NT2/D1 (cell line): ENCODE data around the gene MEF2B.

Experiments used
- SUZ12 ChIP-seq: IDR thresholded peaks from 2 replicates; pipeline ENCODE4 v1.6.1; 2011; ENCODE audit not compliant: insufficient read length, insufficient read depth; ENCODE audit errors: extremely low read depth
- YY1 ChIP-seq: IDR thresholded peaks from 2 replicates; pipeline ENCODE4 v1.6.1; 2011; ENCODE audit not compliant: insufficient read length, insufficient read depth

DNA sequence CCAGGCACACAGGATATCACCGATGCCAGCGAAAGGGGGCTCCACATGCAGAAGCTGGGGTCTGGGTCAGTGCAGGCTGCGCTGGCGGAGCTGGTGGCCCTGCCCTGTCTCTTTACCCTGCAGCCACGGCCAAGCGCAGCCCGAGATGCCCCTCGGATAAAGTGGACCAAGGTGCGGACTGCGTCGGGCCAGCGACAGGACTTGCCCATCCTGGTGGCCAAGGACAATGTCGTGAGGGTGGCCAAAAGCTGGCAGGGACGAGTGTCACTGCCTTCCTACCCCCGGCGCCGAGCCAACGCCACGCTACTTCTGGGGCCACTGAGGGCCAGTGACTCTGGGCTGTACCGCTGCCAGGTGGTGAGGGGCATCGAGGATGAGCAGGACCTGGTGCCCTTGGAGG is 48.8 kb upstream of the MEF2B start:
- no peak for TF ChIP-seq SUZ12
- no peak for TF ChIP-seq YY1
